Coronary artery (tissue), 2 donors: ENCODE data around the gene MAP1B.

Experiments
- DNase-seq: peaks from one replicate; pipeline ENCODE4 v3.0.0-alpha.2; 2017; ENCODE audit warnings: low spot score
- H3K27ac ChIP-seq, 2 donors: fragments of 200-600 bp; sonication (generic); one replicate each; pipeline ENCODE4 v1.5.1; 2016 to 2019
- H3K4me3 ChIP-seq: fragments of 200-600 bp; sonication (generic); 2 replicates; pipeline ENCODE4 v1.5.1; 2016; ENCODE audit warnings: mild to moderate bottlenecking, moderate library complexity
- CTCF ChIP-seq: fragments of 200-600 bp; sonication (generic); IDR thresholded peaks from one replicate; pipeline ENCODE4 v1.5.1; 2019; ENCODE audit warnings: antibody characterized with exemption

MAP1B gene

GRCh38 chr5:72109625-72110024 is 2.4 kb downstream of the MAP1B start:
- Histone ChIP-seq H3K4me3 (peak overlapping the region; percentile 96), H3K27ac (peak overlapping the region; percentile 94 to 98)
- DNase-seq: no peak
- no peak for TF ChIP-seq CTCF

- DNase-seq: no peak
- H3K4me3 ChIP-seq: peak overlapping the region; percentile 96
- H3K27ac ChIP-seq: peak overlapping the region; percentile 94 to 98
- TF ChIP-seq CTCF: no peak
These were observed 3.2 kb downstream of the MAP1B start for GRCh38 chr5:72110394-72111013.

GRCh38 chr5:72112389-72112788 is 5.1 kb downstream of the MAP1B start:
- no peak for DNase-seq
- no peak for TF ChIP-seq CTCF
- Histone ChIP-seq H3K27ac (peak overlapping the region; percentile 58 to 65), H3K4me3 (no peak overlapping the region)

GRCh38 chr5:72114629-72115028 is 7.4 kb downstream of the MAP1B start:
- DNase-seq: no peak
- H3K27ac ChIP-seq: no peak overlapping the region
- TF ChIP-seq CTCF: no peak
- H3K4me3 ChIP-seq: no peak overlapping the region

- H3K27ac ChIP-seq: no peak overlapping the region
- TF ChIP-seq CTCF: no peak
- no peak for DNase-seq
- H3K4me3 ChIP-seq: no peak overlapping the region
These were observed 8.0 kb downstream of the MAP1B start for GRCh38 chr5:72115296-72115695.

- Histone ChIP-seq H3K27ac (no peak overlapping the region), H3K4me3 (peak overlapping the region; percentile 3)
- no peak for DNase-seq
- TF ChIP-seq CTCF: no peak
These were observed 10.0 kb downstream of the MAP1B start for GRCh38 chr5:72117307-72117706.

- H3K4me3 ChIP-seq: no peak overlapping the region
- peak overlapping the region in 1 of 2 donors; percentile 13 for H3K27ac ChIP-seq
- TF ChIP-seq CTCF: no peak
- DNase-seq: no peak
These were observed 13.9 kb downstream of the MAP1B start for GRCh38 chr5:72121052-72121779.
